Lower leg skin (tissue), 3 donors: ENCODE data around the gene ZCCHC8.

Experiments used
- POLR2A ChIP-seq, 2 donors: fragments of 450-650 bp; IDR thresholded peaks; one replicate each; pipeline ENCODE4 v1.6.1; 2016 to 2017; ENCODE audit warnings: antibody characterized with exemption in 2 of 2, mild to moderate bottlenecking in 1 of 2, moderate library complexity in 1 of 2
- TF ChIP-seq, protein P1 (sequence below), 3 donors: fragments of 450-650 bp; IDR thresholded peaks; one replicate each; pipeline ENCODE4 v1.5.1; 2016; ENCODE audit warnings: antibody characterized with exemption in 3 of 3, mild to moderate bottlenecking in 3 of 3, moderate library complexity in 2 of 3

DNA sequence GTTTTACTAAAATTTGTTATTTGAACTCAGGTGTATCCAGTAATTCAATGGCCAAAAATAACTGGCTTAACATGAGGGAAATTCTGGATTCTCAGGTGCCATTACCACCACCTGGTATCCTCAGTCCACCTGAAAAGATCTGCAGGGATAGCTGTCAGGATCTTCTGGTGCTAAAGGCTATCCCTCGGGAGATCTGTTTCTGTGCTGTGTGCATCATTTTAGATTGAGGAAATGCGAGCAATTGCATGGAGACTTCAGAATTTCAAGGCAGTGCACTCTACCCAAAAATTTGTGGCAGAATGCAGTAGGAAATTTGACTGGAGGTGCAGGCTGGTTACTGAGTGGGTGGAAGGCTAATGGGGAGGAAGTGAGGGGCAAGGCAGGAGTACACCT lies 26.4 kb downstream of the ZCCHC8 start:
- TF ChIP-seq, protein P1, sequence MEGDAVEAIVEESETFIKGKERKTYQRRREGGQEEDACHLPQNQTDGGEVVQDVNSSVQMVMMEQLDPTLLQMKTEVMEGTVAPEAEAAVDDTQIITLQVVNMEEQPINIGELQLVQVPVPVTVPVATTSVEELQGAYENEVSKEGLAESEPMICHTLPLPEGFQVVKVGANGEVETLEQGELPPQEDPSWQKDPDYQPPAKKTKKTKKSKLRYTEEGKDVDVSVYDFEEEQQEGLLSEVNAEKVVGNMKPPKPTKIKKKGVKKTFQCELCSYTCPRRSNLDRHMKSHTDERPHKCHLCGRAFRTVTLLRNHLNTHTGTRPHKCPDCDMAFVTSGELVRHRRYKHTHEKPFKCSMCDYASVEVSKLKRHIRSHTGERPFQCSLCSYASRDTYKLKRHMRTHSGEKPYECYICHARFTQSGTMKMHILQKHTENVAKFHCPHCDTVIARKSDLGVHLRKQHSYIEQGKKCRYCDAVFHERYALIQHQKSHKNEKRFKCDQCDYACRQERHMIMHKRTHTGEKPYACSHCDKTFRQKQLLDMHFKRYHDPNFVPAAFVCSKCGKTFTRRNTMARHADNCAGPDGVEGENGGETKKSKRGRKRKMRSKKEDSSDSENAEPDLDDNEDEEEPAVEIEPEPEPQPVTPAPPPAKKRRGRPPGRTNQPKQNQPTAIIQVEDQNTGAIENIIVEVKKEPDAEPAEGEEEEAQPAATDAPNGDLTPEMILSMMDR (IDR thresholded peaks at IDR 0.05), result no peak
- no peak for TF ChIP-seq POLR2A (IDR thresholded peaks at IDR 0.05)
